Activated T-cell treated with anti-CD3 and anti-CD28 coated beads, Interleukin-2, amount 50 U/mL, for 1 hour (primary cell): ENCODE measurements around the gene DCST2.
A peak's percentile ranks its signal among the peaks of the same experiment; 100 is the strongest.

Experiments
- DNase-seq: peaks from one replicate; pipeline ENCODE4 v3.0.0-alpha.2; 2020

Gene DCST2

GRCh38 chr1:155008015-155008941 is 25.3 kb downstream of the DCST2 start:
- DNase-seq, result peak; percentile 50

GRCh38 chr1:155007251-155007828 is 26.2 kb downstream of the DCST2 start:
- DNase-seq, result no peak

GRCh38 chr1:155006601-155007101 is 26.9 kb downstream of the DCST2 start:
- no peak for DNase-seq

GRCh38 chr1:155005076-155006011 is 28.2 kb downstream of the DCST2 start:
- DNase-seq, result no peak

GRCh38 chr1:155004352-155005075 is 29.1 kb downstream of the DCST2 start:
- DNase-seq, result no peak

- no peak for DNase-seq
These were observed 29.7 kb downstream of the DCST2 start for GRCh38 chr1:155003766-155004351.

GRCh38 chr1:155003227-155003765 is 30.3 kb downstream of the DCST2 start:
- no peak for DNase-seq

- no peak for DNase-seq
These were observed 30.9 kb downstream of the DCST2 start, which contains the start of gene ZBTB7B for GRCh38 chr1:155002464-155003226. TSS of gene ZBTB7B (plus strand) at chr1:155002802. CDS start at chr1:155014661, 11,859 bp downstream.

GRCh38 chr1:155001675-155002463 is 31.7 kb downstream of the DCST2 start:
- DNase-seq, result peak; percentile 94

GRCh38 chr1:155001425-155001674 is 32.2 kb downstream of the DCST2 start:
- DNase-seq, result no peak

- peak; percentile 86 for DNase-seq
These were observed 32.7 kb downstream of the DCST2 start for GRCh38 chr1:155000726-155001424.

- peak; percentile 51 for DNase-seq
These were observed 33.2 kb downstream of the DCST2 start for GRCh38 chr1:155000411-155000725.

GRCh38 chr1:154999571-155000410 is 33.8 kb downstream of the DCST2 start:
- peak; percentile 48 for DNase-seq

- peak; percentile 77 for DNase-seq
These were observed 34.6 kb downstream of the DCST2 start for GRCh38 chr1:154998818-154999570.

GRCh38 chr1:154998201-154998780 is 35.3 kb downstream of the DCST2 start:
- no peak for DNase-seq

GRCh38 chr1:154996966-154997701 is 36.4 kb downstream of the DCST2 start:
- no peak for DNase-seq
